Prostate gland (tissue), 2 donors: Measurements from ENCODE around the gene WDR93. TPM values are rescaled to one million over a fixed set of nuclear protein-coding genes. Genes with fewer than 3 reads are reported as not detected.

Source experiments
- DNase-seq: peaks from one replicate; pipeline ENCODE4 v3.0.0-alpha.2; 2019; ENCODE audit warnings: low spot score
- H3K27ac ChIP-seq, 2 donors: fragments of 200-600 bp; sonication (generic); 2 replicates each; pipeline ENCODE4 v1.5.1; 2017 to 2019
- H3K27me3 ChIP-seq: fragments of 200-600 bp; sonication (generic); replicated peaks from 2 replicates; pipeline ENCODE4 v1.5.1; 2019; ENCODE audit not compliant: insufficient read depth
- H3K36me3 ChIP-seq, 2 donors: fragments of 200-600 bp; sonication (generic); 1 replicate in 1 of 2; 2 replicates in 1 of 2; pipeline versions ENCODE4 v1.5.1 to v1.8.1; 2017 to 2019
- H3K4me1 ChIP-seq: fragments of 200-600 bp; sonication (generic); replicated peaks from 2 replicates; pipeline ENCODE4 v1.5.1; 2019
- H3K4me3 ChIP-seq, 2 donors: fragments of 200-600 bp; sonication (generic); 2 replicates each; pipeline ENCODE4 v1.5.1; 2017 to 2019
- H3K9me3 ChIP-seq: fragments of 200-600 bp; sonication (generic); 2 replicates; pipeline ENCODE4 v1.5.1; 2017
- POLR2A ChIP-seq: fragments of 450-650 bp; IDR thresholded peaks from one replicate; pipeline ENCODE4 v1.6.1; 2016; ENCODE audit warnings: antibody characterized with exemption, mild to moderate bottlenecking
- POLR2AphosphoS5 ChIP-seq: sonication (generic); formaldehyde crosslinking; IDR thresholded peaks from one replicate; pipeline ENCODE4 v1.6.1; 2017; ENCODE audit warnings: antibody characterized with exemption
- WGBS: methylation state at CpG from one replicate; pipeline ENCODE4 v1.1.5; 2018; 5-methylcytosine and 5-hydroxymethylcytosine counted together
- intact Hi-C: fragments of 100-400 bp; cut with DNase I; formaldehyde crosslinking; loops from one replicate; pipeline ENCODE4 v1.14.2; 2022
- total RNA-seq, 2 donors: library from RNA; depleted of rRNA; stranded (reverse); fragments of >200 nt; gene quantifications; one replicate each; pipeline ENCODE4 v1.1.0, GENCODE V29; 2016
- TF ChIP-seq, protein P1 (sequence below), 4 experiments: fragments of 200-600 bp in 2 of 4; fragments of 450-650 bp in 2 of 4; sonication (generic) in 2 of 4; IDR thresholded peaks; 1 replicate in 3 of 4; 2 replicates in 1 of 4; pipeline ENCODE4 v1.5.1; 2016 to 2019; ENCODE audit warnings: antibody characterized with exemption in 4 of 4, mild to moderate bottlenecking in 2 of 4, moderate library complexity in 2 of 4

The WDR93 gene
- total RNA-seq, 2 donors from 2014 or later = 0.18 to 3.0 TPM

DNA sequence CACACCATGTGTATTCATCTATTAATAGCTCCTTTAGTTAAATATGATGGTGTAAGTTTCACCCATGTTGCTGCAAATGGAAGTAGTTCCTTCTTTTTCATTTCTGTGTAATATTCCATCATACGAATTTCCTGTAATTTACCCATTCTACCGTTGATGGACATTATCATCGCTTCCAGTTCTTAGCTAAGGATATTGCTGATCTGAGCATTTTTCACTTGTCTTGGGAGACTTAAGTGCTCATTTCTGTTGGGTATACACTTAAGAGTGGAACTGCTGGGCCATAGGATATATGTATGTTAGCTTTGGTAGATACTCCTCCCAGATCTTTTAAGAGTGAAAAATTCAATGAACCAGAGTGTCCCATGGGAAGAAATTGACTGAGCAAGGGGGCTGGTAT is 22.4 kb upstream of the WDR93 start:
- Histone ChIP-seq H3K4me3 (no peak overlapping the region), H3K27ac (no peak overlapping the region), H3K36me3 (no peaks in the 10 kb centered on the region), H3K4me1 (no peaks in the 10 kb centered on the region), H3K9me3 (no peaks in the 10 kb centered on the region), H3K27me3 (no peaks in the 10 kb centered on the region)
- DNase-seq = no peak
- 96% methylated on average over 3 of the region's 3 CpGs for WGBS
- TF ChIP-seq POLR2AphosphoS5 = no peak
- intact Hi-C loops = no loop called here

DNA sequence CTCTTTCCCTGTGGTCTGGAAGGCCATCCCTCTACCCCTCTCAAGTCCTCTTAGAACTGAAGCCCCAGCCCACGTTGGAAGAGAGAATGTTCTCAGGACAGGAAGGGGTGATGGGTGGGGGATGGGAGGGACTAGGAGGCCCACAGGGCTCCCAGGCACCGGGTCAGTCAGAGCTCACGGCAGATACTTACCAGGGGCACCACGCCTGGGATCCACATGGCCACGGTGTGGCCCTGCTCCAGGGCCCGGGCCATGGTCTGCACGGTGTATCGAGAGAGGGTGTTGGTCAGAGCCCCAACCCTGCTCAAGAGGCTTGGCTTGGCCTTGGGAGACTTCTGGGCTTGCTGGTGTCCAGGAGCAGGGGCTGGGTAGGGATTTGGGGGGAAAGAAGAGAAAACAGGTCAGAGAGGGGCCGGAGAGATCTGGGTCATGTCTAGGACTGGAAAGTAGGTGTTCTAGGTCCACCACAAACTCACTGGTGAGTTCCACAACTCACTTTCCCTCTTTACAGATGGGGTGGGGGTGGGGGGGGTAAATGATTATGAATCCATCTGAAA is 21.2 kb upstream of the WDR93 start:
- no peak for DNase-seq
- WGBS = 91% methylated on average over 8 of the region's 9 CpGs
- H3K27me3 ChIP-seq = no peaks in the 10 kb centered on the region

DNA sequence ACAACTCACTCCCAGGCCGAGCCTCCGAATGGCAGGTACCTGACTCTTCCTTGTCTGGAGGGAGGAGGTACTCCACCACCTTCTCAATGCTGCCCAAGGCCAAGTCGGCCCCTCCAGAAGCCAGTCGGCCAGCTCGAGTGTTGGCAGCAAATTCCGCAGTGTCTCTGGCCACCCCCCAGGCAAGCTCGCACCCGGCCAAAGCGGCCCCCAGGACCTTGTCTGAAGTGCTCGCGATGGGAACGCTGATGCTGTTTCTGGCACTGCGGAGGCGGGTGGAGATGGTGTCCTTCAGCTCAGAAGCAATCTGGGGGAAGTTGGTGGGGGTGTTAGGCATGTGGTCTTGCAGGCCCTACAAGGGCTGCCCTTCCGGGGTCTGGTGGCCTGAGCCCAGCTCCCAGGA is 20.7 kb upstream of the WDR93 start:
- H3K4me3 ChIP-seq = no peak overlapping the region
- H3K4me1 ChIP-seq = no peaks in the 10 kb centered on the region
- TF ChIP-seq POLR2A (no peak), POLR2AphosphoS5 (no peak)
- TF ChIP-seq, protein P1, sequence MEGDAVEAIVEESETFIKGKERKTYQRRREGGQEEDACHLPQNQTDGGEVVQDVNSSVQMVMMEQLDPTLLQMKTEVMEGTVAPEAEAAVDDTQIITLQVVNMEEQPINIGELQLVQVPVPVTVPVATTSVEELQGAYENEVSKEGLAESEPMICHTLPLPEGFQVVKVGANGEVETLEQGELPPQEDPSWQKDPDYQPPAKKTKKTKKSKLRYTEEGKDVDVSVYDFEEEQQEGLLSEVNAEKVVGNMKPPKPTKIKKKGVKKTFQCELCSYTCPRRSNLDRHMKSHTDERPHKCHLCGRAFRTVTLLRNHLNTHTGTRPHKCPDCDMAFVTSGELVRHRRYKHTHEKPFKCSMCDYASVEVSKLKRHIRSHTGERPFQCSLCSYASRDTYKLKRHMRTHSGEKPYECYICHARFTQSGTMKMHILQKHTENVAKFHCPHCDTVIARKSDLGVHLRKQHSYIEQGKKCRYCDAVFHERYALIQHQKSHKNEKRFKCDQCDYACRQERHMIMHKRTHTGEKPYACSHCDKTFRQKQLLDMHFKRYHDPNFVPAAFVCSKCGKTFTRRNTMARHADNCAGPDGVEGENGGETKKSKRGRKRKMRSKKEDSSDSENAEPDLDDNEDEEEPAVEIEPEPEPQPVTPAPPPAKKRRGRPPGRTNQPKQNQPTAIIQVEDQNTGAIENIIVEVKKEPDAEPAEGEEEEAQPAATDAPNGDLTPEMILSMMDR (IDR thresholded peaks at IDR 0.05) = no peak
- DNase-seq = no peak
- no peaks in the 10 kb centered on the region for H3K36me3 ChIP-seq
- WGBS = 96% methylated on average over 15 of the region's 15 CpGs
- intact Hi-C loops = no loop called here
- H3K9me3 ChIP-seq = no peaks in the 10 kb centered on the region
- H3K27ac ChIP-seq = no peak overlapping the region
- H3K27me3 ChIP-seq = no peaks in the 10 kb centered on the region

More for the DNA sequence above, 21.2 kb upstream of the WDR93 start:
- Histone ChIP-seq H3K4me3 (no peak overlapping the region), H3K27ac (no peak overlapping the region), H3K36me3 (no peaks in the 10 kb centered on the region), H3K9me3 (no peaks in the 10 kb centered on the region), H3K4me1 (no peaks in the 10 kb centered on the region)
- intact Hi-C loops = no loop called here
- no peak for TF ChIP-seq POLR2AphosphoS5
- TF ChIP-seq, protein P1 (IDR thresholded peaks at IDR 0.05) = no peak
- TF ChIP-seq POLR2A = no peak

DNA sequence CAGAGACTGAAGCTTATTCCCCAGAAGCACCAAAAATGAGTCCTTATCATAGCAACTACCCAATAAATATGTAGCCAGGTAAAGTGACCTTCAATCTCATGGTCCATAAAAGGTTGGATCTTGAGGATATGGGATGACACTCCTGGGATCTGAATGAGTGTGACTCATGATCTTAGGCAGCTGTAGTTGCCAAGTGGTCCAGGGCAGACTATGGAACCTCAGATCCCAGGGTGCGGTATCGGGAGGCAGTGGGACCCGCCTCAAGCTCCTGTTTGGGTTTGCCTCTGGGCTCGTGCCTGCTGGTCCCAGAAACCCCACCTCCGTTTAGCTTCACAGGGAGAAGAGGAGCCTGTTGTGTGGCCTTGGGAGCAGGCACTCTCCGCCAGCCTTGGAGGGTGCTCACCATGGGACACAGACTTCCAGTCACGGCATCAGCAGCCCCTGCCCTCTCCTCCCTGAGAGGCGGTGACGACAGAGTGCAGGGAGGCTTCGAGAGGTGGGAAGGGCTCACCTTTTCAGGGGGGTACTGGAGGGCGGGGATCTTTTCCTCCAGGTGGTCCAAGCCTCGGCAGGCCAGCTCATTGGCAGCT is 19.5 kb upstream of the WDR93 start:
- Histone ChIP-seq H3K27me3 (no peaks in the 10 kb centered on the region), H3K4me3 (no peak overlapping the region), H3K9me3 (no peaks in the 10 kb centered on the region), H3K27ac (no peak overlapping the region), H3K36me3 (no peaks in the 10 kb centered on the region), H3K4me1 (no peaks in the 10 kb centered on the region)
- 74% methylated on average over 12 of the region's 12 CpGs for WGBS
- DNase-seq = no peak
- TF ChIP-seq POLR2AphosphoS5 (no peak), POLR2A (no peak)
- TF ChIP-seq, protein P1 (IDR thresholded peaks at IDR 0.05) = no peak
- intact Hi-C loops = no loop called here

DNA sequence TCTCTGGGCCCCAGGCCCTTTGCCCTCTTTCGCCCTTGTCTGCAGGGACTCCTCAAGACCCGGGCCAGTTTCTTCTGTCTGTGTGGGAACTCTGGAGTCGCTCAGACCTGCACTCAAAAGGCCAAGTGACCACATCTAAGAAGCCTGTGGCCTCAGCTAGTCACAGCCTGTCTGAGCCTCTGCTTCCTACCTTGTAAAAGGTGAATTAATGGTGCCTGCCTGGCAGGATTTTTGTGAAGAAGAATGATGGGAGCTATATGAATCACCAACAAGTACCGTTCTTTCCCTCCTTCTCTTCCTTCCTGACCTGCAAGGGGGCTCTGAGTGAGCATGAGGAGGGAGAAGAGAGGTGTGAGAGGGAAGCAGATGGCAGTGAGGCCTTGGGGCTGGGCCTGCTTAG is 18.9 kb upstream of the WDR93 start:
- H3K4me3 ChIP-seq = no peak overlapping the region
- TF ChIP-seq POLR2AphosphoS5 (no peak), POLR2A (no peak)
- TF ChIP-seq, protein P1 (IDR thresholded peaks at IDR 0.05) = no peak

More for the DNA sequence above, 18.9 kb upstream of the WDR93 start:
- no peak overlapping the region for H3K27ac ChIP-seq
- intact Hi-C loops = no loop called here
- no peaks in the 10 kb centered on the region for H3K4me1 ChIP-seq
- H3K9me3 ChIP-seq = no peaks in the 10 kb centered on the region
- no peak for DNase-seq
- whole genome bisulfite sequencing = 28% methylated on average over 4 of the region's 4 CpGs
- H3K27me3 ChIP-seq = no peaks in the 10 kb centered on the region
- H3K36me3 ChIP-seq = no peaks in the 10 kb centered on the region
